ENCODE results near the gene PLTP. TPM values are rescaled to one million over a fixed set of nuclear protein-coding genes. Genes with fewer than 3 reads are reported as not detected.
A peak's percentile ranks its signal among the peaks of the same experiment; 100 is the strongest.

The PLTP gene
- total and polyA plus RNA-seq, 2 of the 13 experiments (the other 11 are each of a cell fraction or from before 2014, with no cell fraction given), result 16.9 to 28.6 TPM

DNA sequence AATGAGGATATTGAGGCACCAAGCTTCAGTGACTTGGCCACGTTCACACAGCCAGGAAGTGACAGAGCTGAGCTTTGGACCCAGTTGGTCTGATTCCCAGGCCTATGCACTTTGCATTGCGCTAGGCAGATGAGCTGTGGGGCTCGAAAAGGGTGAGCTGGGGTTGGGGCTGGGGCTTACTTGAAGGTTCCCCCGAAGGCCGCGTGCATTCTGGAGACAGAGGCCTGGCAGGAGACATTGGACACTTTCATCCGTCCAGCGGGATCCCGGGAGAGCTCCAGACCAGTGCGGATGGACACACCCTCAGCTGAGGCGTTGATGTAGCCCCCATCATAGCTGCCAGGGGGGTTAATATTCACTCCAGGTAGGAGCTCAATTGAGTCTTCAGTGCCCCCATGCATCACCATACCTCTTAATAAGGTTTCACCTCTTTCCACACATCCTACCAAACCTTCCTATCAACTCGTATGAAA lies 2.6 kb downstream of the PLTP start (continued):
- TF ChIP-seq ZNF18 (CRISPR knock-in tag; IDR thresholded peaks at IDR 0.05; ENCODE audit: insufficient replicate concordance), result no peak
- TF ChIP-seq, protein P1, sequence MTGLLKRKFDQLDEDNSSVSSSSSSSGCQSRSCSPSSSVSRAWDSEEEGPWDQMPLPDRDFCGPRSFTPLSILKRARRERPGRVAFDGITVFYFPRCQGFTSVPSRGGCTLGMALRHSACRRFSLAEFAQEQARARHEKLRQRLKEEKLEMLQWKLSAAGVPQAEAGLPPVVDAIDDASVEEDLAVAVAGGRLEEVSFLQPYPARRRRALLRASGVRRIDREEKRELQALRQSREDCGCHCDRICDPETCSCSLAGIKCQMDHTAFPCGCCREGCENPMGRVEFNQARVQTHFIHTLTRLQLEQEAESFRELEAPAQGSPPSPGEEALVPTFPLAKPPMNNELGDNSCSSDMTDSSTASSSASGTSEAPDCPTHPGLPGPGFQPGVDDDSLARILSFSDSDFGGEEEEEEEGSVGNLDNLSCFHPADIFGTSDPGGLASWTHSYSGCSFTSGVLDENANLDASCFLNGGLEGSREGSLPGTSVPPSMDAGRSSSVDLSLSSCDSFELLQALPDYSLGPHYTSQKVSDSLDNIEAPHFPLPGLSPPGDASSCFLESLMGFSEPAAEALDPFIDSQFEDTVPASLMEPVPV (CRISPR knock-in tag; IDR thresholded peaks at IDR 0.05), result no peak
- TF ChIP-seq KDM5A (IDR thresholded peaks at IDR 0.05; ENCODE audit: borderline replicate concordance, low read length), result no peak
- TF ChIP-seq ZNF776 (CRISPR knock-in tag; IDR thresholded peaks at IDR 0.05), result peak; percentile 40; the same call in 1 of the 2 replicates
- no peak for TF ChIP-seq ZNF530 (CRISPR knock-in tag; IDR thresholded peaks at IDR 0.05; ENCODE audit: low read depth)
- TF ChIP-seq, protein P2, sequence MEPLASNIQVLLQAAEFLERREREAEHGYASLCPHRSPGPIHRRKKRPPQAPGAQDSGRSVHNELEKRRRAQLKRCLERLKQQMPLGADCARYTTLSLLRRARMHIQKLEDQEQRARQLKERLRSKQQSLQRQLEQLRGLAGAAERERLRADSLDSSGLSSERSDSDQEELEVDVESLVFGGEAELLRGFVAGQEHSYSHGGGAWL (CRISPR knock-in tag; IDR thresholded peaks at IDR 0.05), result no peak
- TF ChIP-seq KAT2B (IDR thresholded peaks at IDR 0.05; ENCODE audit: borderline replicate concordance, low read depth, low read length), result no peak
- no peak for TF ChIP-seq RERE (CRISPR knock-in tag; IDR thresholded peaks at IDR 0.05; ENCODE audit: low read depth)
- TF ChIP-seq KDM3A (CRISPR knock-in tag; IDR thresholded peaks at IDR 0.05; ENCODE audit: low read depth), result no peak; the same call in 1 of the 2 replicates
- TF ChIP-seq, protein P3, sequence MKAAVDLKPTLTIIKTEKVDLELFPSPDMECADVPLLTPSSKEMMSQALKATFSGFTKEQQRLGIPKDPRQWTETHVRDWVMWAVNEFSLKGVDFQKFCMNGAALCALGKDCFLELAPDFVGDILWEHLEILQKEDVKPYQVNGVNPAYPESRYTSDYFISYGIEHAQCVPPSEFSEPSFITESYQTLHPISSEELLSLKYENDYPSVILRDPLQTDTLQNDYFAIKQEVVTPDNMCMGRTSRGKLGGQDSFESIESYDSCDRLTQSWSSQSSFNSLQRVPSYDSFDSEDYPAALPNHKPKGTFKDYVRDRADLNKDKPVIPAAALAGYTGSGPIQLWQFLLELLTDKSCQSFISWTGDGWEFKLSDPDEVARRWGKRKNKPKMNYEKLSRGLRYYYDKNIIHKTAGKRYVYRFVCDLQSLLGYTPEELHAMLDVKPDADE (CRISPR knock-in tag; IDR thresholded peaks at IDR 0.05), result no peak
- TF ChIP-seq SP5 (CRISPR knock-in tag; IDR thresholded peaks at IDR 0.05; ENCODE audit: borderline replicate concordance, low read depth), result no peak; the same call in 1 of the 2 replicates
- no peak for TF ChIP-seq ZNF616 (CRISPR knock-in tag; IDR thresholded peaks at IDR 0.05; ENCODE audit: low read depth)
- TF ChIP-seq ZFP36L1 (CRISPR knock-in tag; IDR thresholded peaks at IDR 0.05), result peak; percentile 12; the same call in 1 of the 2 replicates
- TF ChIP-seq SAP130 (CRISPR knock-in tag; IDR thresholded peaks at IDR 0.05; ENCODE audit: low read depth), result peak; percentile 87
- no peak for TF ChIP-seq HNRNPK (IDR thresholded peaks at IDR 0.05; ENCODE audit: low read depth, low read length, poor library complexity, severe bottlenecking)
- TF ChIP-seq STAT5B (CRISPR knock-in tag; IDR thresholded peaks at IDR 0.05), result no peak
- TF ChIP-seq ZNF564 (CRISPR knock-in tag; IDR thresholded peaks at IDR 0.05), result peak; percentile 15; the same call in 1 of the 2 replicates
- 0 out of 2 replicates have a peak, but pooled peaks have one; percentile 13 for TF ChIP-seq ZMAT3 (CRISPR knock-in tag; conservative IDR thresholded peaks at IDR 0.05)
- TF ChIP-seq THAP8 (CRISPR knock-in tag; IDR thresholded peaks at IDR 0.05; ENCODE audit: borderline replicate concordance), result no peak

Measured in HepG2 (cell line).